ENCODE results near the gene SASH1. TPM values are rescaled to one million over a fixed set of nuclear protein-coding genes. Genes with fewer than 3 reads are reported as not detected.
"Not testable (repeated sequence)": the region's sequence is repeated elsewhere in the genome, so short reads cannot be mapped to it uniquely, and the experiment has no call there.

The SASH1 gene
- total RNA-seq, 1 experiment from 2014 or later: 33.8 TPM

DNA sequence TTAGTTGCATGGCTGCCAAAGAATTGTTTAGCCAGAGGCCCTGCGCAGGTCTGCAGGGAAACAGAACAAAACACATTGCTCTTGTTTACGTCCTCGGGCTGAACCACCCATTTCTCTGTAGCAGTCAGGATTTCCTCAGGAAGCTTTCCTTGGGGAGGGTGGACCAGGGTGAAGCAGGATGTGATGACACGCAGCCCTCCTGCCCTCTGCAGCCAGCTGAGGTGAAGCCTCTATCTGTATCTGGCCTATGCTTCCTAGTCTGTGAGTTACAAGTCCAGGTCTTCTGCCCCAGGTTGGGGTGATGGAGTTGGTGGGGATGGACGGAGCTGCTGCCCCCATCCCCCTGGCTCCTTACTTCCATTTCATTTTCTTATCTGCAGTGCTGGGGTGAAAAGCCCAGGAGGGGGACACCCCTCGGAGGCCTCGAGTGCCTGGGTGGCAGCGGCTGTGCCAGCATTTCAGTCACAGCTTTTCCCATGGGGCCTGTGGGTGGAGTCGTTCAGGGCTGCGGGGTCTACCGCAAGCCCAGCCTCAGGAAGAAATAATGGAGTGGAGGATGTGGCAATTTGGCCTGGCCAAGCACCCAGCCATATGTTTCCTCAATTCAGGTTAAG, 24.9 kb downstream of the SASH1 start:
- Histone ChIP-seq H3K4me3 (no peak overlapping the region), H3K4me1 (no peaks in the 10 kb centered on the region), H3K9me3 (replicated peaks) (no peaks in the 10 kb centered on the region), H3K27me3 (no peaks in the 10 kb centered on the region), H3K27ac (no peak overlapping the region), H3K36me3 (no peaks in the 10 kb centered on the region)
- DNase-seq: no peak

DNA sequence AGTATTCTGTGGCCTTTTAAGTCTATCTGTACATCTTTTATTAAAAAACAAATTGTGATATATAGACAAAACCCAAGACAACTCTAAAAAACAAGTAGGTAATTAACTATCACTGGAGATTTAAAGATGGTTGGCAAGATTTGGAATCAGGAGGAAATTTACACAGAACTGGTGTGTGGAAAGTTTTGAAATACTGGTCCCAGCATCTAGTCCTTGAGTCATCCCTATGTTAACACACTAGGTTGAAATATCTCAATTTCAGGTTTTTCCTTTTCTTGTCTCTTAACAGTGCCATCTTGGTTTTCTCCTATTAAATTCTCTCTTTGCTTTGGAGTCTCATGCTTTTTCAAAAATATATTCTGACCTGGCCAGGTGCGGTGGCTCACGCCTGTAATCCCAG, 27.5 kb downstream of the SASH1 start:
- Histone ChIP-seq H3K27ac (no peak overlapping the region), H3K4me1 (no peaks in the 10 kb centered on the region), H3K27me3 (no peaks in the 10 kb centered on the region), H3K36me3 (no peaks in the 10 kb centered on the region), H3K9me3 (replicated peaks) (no peaks in the 10 kb centered on the region), H3K4me3 (no peak overlapping the region)
- no peak for DNase-seq

DNA sequence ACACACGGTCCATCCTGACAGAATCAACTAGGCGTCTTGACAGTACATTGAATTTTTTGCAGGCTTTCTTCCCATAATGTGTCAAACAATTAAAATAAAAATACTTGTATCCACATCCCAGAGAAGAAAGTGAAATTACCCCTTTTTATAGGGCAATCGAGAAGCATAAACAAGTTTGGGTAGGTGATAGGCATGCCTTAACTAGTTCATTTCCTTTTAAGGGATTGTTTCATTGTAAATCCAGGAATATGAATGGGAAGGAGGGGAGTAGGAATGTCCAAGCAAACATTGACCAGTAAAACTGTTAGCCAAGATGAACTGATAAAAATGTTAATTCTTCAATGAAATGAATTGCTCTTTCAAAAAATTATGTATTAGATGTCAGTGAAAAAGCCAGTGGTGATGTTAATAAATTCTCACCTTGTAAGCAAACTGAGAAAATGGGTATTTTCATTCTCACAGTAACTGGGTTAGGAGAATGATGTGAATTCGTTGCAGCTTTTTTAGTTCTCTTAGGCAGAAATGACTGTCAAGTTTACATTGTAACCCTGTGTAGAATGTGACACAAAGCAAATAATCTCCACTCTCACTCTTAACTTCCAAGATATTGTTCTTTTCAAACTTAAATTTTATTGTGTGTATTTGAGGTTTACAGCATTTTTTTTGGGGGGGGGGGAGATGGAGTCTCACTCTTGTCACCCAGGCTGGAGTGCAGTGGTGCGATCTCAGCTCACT, 31.6 kb downstream of the SASH1 start:
- no peaks in the 10 kb centered on the region for H3K4me1 ChIP-seq
- DNase-seq: no peak
- no peaks in the 10 kb centered on the region for H3K36me3 ChIP-seq
- no peak overlapping the region for H3K27ac ChIP-seq
- H3K4me3 ChIP-seq: no peak overlapping the region
- H3K9me3 ChIP-seq (replicated peaks): no peaks in the 10 kb centered on the region
- H3K27me3 ChIP-seq: no peaks in the 10 kb centered on the region

DNA sequence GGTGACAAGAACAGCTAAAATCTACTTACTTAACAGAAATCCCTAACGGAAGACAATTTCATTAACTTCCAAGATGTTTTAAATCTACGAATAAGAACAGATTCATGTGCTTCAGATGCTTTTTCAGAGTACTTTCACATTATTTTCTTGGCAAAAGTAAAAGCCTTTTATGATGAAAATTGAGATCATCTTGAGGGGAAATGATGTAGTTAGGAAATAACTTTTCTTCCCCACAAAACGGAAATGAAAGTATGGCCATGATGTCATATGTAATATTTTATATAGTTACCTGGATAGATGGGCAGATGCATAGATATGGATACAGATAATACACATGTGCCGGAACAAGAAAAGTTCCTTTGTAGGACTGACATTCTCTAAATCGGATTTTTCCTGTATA, 32.8 kb downstream of the SASH1 start:
- Histone ChIP-seq H3K9me3 (replicated peaks) (no peaks in the 10 kb centered on the region), H3K27ac (no peak overlapping the region), H3K36me3 (no peaks in the 10 kb centered on the region), H3K4me3 (no peak overlapping the region), H3K27me3 (no peaks in the 10 kb centered on the region), H3K4me1 (no peaks in the 10 kb centered on the region)
- no peak for DNase-seq

DNA sequence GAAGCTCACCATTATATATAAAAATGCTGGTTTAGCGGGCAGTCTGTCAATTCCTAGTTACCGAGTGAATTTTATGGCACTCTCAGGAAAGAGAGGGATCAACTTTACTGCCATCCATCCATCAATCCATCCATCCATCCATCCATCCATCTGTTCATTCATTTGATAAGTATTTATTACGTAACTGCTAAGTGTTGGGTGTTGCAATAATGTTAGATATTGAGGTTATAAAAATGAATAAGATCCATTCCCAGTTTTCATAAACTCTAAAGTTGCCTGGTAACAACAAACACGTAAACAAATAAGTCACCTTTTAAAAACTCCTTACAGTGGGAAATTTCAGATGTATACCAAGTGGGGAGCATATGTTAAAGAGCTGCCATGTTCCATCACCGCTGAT, 36.8 kb downstream of the SASH1 start:
- Histone ChIP-seq H3K4me1 (no peaks in the 10 kb centered on the region), H3K4me3 (no peak overlapping the region), H3K27ac (no peak overlapping the region), H3K9me3 (replicated peaks) (no peaks in the 10 kb centered on the region), H3K36me3 (no peaks in the 10 kb centered on the region), H3K27me3 (no peaks in the 10 kb centered on the region)
- no peak for DNase-seq

DNA sequence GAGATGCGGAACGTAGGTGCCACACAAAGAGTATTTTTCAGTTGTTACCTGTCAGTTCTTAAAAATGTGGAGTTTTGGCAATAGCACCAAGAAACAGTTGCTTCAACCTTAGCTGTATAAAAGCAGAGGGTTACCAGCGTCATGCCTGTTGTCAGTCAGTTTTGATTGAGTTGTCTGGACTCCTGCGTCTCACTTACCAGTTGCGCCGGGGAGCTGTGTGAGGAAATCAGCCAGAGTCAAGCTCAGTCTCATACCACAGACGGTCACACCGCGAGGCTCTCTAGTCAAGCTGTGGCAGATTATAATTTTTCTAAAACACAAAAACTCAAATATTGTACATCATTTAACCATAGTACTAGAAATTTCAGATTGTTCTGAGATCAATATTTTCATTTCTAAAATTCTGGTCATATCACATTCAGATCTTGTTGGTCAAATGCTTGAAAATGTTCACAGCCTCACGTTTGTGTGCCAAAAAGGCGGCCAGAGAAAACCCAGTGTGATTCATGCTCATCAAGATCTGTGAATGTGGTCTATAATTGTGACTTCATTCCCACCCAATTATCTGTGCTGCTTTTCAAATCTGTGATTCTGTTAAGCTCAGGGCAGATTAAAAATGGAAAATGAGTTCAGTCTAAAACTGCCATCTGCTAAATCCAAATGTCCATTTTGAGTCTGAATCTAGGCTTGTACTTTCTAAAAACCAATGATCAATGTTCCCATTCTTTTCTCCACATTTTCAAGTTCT, 37.5 kb downstream of the SASH1 start:
- no peak for DNase-seq
- Histone ChIP-seq H3K4me3 (no peak overlapping the region), H3K4me1 (no peaks in the 10 kb centered on the region), H3K36me3 (no peaks in the 10 kb centered on the region), H3K9me3 (replicated peaks) (no peaks in the 10 kb centered on the region), H3K27me3 (no peaks in the 10 kb centered on the region), H3K27ac (no peak overlapping the region)

DNA sequence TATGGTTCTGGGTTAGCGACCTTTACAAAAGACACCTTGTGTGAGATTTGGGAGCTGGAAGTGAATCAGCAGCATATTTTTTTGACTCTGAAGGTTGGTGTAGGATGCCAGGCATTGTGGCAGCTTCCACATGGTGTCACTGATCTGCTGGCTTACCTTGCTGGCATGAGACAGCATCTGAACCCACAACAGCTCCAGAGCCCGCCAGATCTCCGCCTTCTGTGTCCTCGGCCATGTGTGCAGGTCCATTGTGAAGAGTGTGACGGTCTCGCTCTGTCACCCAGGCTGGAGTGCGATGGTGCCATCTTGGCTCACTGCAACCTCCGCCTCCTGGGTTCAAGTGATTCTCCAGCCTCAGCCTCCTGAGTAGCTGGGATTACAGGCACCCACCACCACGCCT, 39.4 kb downstream of the SASH1 start:
- H3K4me3 ChIP-seq; H3K4me1 ChIP-seq; H3K27ac ChIP-seq; H3K27me3 ChIP-seq; H3K36me3 ChIP-seq; H3K9me3 ChIP-seq (replicated peaks); DNase-seq: not testable (repeated sequence)

DNA sequence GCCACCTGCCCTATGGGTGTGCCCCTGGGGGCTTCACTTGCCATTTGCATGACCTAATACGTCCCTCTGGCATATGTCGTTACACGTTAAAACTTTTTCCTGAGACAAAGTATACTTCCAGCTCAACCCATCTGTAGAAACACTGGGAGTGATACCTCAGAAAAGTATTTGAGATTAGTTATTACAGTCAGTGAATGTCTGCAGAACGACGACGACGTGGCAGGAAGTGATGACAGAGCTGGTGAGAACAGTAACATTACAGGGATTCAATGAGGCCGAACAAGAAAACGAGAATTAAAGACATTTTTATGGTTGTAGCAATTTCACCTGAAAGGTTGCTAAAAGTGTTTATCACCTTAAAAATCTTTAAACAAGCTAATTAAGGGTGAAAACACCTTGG, 40.2 kb downstream of the SASH1 start:
- Histone ChIP-seq H3K36me3 (no peaks in the 10 kb centered on the region), H3K27me3 (no peaks in the 10 kb centered on the region), H3K4me1 (no peaks in the 10 kb centered on the region), H3K9me3 (replicated peaks) (no peaks in the 10 kb centered on the region), H3K4me3 (no peak overlapping the region), H3K27ac (no peak overlapping the region)
- DNase-seq: no peak

DNA sequence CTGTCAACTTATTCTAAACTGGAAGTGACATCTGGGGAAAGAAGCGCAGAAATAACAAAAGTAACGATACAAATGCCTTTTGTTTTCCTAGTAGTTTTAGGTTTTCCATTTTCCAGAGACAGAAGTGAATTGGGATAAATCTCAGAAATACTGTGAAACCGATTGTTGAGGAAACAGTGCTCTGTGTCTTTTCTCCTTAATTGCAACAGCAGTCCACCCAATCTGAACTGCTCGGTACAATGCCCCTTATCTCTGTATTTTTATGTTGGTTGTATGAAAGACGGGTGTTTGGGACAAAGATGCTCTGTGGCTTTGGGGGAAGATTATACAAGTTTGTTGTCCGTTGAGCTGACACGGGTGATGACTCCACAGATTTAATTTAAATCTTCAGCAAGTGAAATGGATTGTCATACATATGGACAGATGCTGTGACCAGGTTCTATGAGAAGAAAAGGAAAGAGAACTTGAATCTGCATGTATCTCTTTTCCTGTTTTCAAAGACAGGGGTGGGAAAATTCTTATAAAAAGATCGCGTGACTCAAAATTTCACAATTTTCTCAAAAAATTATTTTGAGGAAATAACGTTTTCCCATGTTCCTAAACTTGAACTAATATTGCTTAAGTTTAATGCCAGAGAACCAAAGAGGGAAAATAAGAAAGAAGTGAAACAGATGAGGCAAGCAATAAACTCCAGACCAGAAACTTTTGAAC, 41.2 kb downstream of the SASH1 start:
- H3K27ac ChIP-seq: no peak overlapping the region

DNA sequence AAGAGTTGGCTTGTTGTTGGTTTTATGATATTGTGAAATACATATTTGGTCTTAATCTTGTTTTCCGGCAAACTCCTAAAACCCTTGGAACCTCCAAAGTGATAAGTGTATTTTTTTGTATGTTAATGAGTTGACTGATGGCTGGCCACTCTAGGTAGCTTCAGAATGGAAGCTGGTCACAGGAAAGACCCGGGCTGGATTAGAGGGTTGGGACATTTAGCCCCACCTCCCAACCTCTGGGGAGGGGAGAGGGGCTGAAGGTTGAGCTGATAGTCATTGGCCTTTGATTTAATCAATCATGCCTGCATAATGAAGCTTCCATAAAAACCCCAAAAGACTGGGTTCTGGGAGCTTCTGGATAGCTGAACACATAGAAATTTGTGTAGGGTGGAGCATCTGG, 42.7 kb downstream of the SASH1 start:
- Histone ChIP-seq H3K4me3 (no peak overlapping the region), H3K27ac (no peak overlapping the region), H3K9me3 (replicated peaks) (no peaks in the 10 kb centered on the region), H3K4me1 (no peaks in the 10 kb centered on the region), H3K36me3 (no peaks in the 10 kb centered on the region), H3K27me3 (no peaks in the 10 kb centered on the region)
- no peak for DNase-seq

More for the DNA sequence above, 41.2 kb downstream of the SASH1 start:
- Histone ChIP-seq H3K4me1 (no peaks in the 10 kb centered on the region), H3K4me3 (no peak overlapping the region), H3K9me3 (replicated peaks) (no peaks in the 10 kb centered on the region), H3K27me3 (no peaks in the 10 kb centered on the region), H3K36me3 (no peaks in the 10 kb centered on the region)
- no peak for DNase-seq

DNA sequence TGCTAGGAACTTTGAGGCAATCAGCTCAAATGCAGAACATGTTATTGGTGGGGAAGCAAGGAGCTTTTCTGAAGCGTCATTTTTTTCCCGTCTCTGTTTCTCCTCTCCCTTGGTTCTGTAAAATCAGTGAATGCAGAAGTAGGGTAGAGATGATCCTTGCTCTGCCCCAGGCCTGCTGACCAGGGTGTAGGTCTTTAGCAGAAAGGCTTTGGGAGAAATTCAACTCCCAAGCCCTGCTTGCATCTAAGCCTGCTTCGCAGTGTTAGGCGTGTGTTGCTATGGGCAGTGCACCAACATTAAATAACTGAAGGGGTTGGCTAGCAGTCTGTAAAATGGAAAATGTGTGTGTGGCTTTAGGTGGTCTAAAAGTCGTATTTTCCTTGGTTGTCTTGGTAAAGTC, 45.9 kb downstream of the SASH1 start:
- no peak overlapping the region for H3K27ac ChIP-seq
- no peaks in the 10 kb centered on the region for H3K36me3 ChIP-seq
- no peaks in the 10 kb centered on the region for H3K4me1 ChIP-seq
- H3K27me3 ChIP-seq: no peaks in the 10 kb centered on the region
- no peaks in the 10 kb centered on the region for H3K9me3 ChIP-seq (replicated peaks)
- no peak overlapping the region for H3K4me3 ChIP-seq
- no peak for DNase-seq

DNA sequence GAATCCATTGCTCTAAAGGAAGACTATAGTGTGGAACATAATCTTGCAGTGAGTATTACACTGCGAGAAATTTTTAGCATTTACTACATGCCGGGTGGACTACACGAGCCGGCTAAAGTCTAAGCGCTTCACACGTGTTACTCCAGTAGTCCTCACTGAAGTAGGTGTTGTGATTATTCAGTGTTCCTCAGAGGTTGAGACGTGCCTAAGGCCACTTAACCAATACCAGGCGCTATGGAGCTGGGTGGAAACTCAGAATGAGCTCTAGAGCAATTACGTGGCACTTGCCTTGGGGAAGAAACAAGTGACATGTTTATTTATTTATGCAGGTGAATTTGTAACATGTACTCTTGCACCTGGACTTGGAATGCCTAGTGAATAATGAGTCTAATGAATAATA, 46.4 kb downstream of the SASH1 start:
- Histone ChIP-seq H3K9me3 (replicated peaks) (no peaks in the 10 kb centered on the region), H3K4me1 (no peaks in the 10 kb centered on the region), H3K4me3 (no peak overlapping the region), H3K27me3 (no peaks in the 10 kb centered on the region), H3K36me3 (no peaks in the 10 kb centered on the region), H3K27ac (no peak overlapping the region)
- DNase-seq: no peak

DNA sequence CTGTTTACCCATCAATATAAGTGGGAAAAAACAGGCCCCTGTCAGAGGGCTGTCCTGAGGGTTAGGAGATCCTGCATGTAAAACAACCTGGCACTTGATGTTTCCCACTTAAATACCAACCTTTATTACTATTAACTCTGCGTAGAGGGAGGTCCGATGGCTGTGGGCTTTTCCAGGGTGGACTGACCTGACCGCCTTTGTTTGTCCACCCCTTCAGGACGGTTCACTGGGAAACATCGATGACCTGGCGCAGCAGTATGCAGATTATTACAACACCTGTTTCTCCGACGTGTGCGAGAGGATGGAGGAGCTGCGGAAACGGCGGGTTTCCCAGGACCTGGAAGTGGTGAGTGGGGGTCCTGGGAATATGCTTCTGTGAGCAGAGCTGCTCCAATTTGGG, 47.3 kb downstream of the SASH1 start:
- H3K4me3 ChIP-seq: no peak overlapping the region
- no peaks in the 10 kb centered on the region for H3K4me1 ChIP-seq
- H3K9me3 ChIP-seq (replicated peaks): no peaks in the 10 kb centered on the region
- H3K36me3 ChIP-seq: no peaks in the 10 kb centered on the region
- DNase-seq: no peak
- H3K27me3 ChIP-seq: no peaks in the 10 kb centered on the region
- no peak overlapping the region for H3K27ac ChIP-seq

DNA sequence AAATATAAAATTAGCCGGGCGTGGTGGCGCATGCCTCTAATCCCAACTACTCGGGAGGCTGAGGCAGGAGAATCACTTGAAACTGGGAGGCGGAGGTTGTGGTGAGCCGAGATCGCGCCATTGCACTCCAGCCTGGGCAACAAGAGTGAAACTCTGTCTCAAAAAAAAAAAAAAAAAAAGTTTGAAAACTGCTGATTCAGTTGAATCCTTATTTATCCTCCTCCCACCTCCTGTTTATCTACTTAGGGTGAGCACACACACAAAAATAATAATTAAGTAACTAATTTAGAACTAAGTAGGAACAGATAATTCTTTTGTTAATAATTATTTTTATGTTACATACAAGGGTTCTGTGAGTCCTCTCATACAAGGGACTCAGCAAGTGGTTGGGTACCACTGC, 49.5 kb downstream of the SASH1 start:
- DNase-seq; H3K4me3 ChIP-seq; H3K27me3 ChIP-seq; H3K9me3 ChIP-seq (replicated peaks); H3K4me1 ChIP-seq; H3K27ac ChIP-seq; H3K36me3 ChIP-seq: not testable (repeated sequence)

DNA sequence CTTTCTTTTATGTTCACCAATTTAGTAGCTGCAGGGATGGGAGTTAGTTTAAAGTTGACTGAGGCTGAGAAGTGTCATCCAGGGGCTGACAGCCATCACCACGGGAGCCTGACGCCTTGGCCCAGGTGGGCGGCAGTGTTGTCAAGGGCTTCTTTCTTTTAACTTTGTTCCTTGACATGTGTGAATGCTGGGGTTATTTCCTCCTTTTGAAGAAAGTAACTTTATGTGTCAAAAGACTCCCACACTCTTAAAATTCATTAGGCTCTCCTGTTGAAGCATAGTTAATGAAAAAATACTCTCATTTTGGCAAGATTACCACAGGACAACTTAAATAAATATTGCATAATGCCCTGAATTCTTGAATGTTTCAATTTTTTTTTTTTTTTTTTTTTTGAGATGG, 50.0 kb downstream of the SASH1 start:
- Histone ChIP-seq H3K27me3 (no peaks in the 10 kb centered on the region), H3K36me3 (no peaks in the 10 kb centered on the region), H3K27ac (no peak overlapping the region), H3K4me1 (no peaks in the 10 kb centered on the region), H3K9me3 (replicated peaks) (no peaks in the 10 kb centered on the region), H3K4me3 (no peak overlapping the region)
- peak in 1 of 2 experiments; percentile 34 for DNase-seq
